Ishikawa (cell line): ENCODE results near the gene ATRNL1.

Experiments
- CEBPB ChIP-seq: IDR thresholded peaks from 2 replicates; pipeline ENCODE4 v1.6.1; 2012
- CREB1 ChIP-seq: IDR thresholded peaks from 2 replicates; pipeline ENCODE4 v1.6.1; 2012; ENCODE audit warnings: low read depth
- EP300 ChIP-seq: IDR thresholded peaks from 2 replicates; pipeline ENCODE4 v1.6.1; 2012; ENCODE audit warnings: borderline replicate concordance
- MAX ChIP-seq: IDR thresholded peaks from 2 replicates; pipeline ENCODE4 v1.6.1; 2012
- RAD21 ChIP-seq: IDR thresholded peaks from 2 replicates; pipeline ENCODE4 v1.6.1; 2012; ENCODE audit warnings: low read depth
- REST ChIP-seq: IDR thresholded peaks from 2 replicates; pipeline ENCODE4 v1.6.1; 2012; ENCODE audit warnings: low read depth, mild to moderate bottlenecking
- TAF1 ChIP-seq: IDR thresholded peaks from 2 replicates; pipeline ENCODE4 v1.6.1; 2012; ENCODE audit warnings: low read depth, mild to moderate bottlenecking
- TEAD4 ChIP-seq: IDR thresholded peaks from 2 replicates; pipeline ENCODE4 v1.6.1; 2012
- USF1 ChIP-seq: IDR thresholded peaks from 2 replicates; pipeline ENCODE4 v1.6.1; 2012
- ZBTB7A ChIP-seq: IDR thresholded peaks from 2 replicates; pipeline ENCODE4 v1.6.1; 2012; ENCODE audit warnings: low read depth

- no peak for TF ChIP-seq TAF1
- no peak for TF ChIP-seq REST
- TF ChIP-seq CEBPB, result no peak
- TF ChIP-seq CREB1, result no peak
- no peak for TF ChIP-seq RAD21
- TF ChIP-seq EP300, result no peak
- TF ChIP-seq MAX, result no peak
- TF ChIP-seq USF1, result no peak
- no peak for TF ChIP-seq TEAD4
- no peak for TF ChIP-seq ZBTB7A
Observed at GRCh38 chr10:115065801-115066200, 27.4 kb upstream of the ATRNL1 start.
